Measurements from ENCODE around the gene CUX1. TPM values are rescaled to one million over a fixed set of nuclear protein-coding genes. Genes with fewer than 3 reads are reported as not detected.
"Not testable (repeated sequence)": the region's sequence is repeated elsewhere in the genome, so short reads cannot be mapped to it uniquely, and the experiment has no call there.

The CUX1 gene
- polyA plus RNA-seq, 1 experiment, result 29.7 TPM

DNA sequence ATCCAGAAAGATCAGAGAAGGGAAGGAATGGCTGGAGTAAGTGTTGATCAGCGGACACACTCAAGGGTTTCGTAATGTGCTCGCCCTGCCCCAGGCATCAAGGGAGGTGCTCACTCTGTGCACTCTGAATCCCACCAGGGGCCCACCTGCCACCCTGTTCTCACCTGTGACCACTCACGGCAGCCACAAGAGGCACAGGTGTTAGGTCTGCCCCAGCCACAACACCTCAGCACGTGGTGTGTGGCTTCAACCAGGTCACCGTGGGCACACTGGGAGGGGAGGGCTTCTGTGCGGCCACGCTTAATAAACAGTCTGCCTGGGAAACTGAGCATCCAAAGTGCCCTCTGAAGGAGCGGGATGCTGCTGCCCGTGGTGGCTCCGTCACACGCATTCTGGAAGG lies 49.8 kb downstream of the CUX1 start:
- CTCF ChIA-PET, result no interaction called here
- POLR2A ChIA-PET, result no interaction called here

DNA sequence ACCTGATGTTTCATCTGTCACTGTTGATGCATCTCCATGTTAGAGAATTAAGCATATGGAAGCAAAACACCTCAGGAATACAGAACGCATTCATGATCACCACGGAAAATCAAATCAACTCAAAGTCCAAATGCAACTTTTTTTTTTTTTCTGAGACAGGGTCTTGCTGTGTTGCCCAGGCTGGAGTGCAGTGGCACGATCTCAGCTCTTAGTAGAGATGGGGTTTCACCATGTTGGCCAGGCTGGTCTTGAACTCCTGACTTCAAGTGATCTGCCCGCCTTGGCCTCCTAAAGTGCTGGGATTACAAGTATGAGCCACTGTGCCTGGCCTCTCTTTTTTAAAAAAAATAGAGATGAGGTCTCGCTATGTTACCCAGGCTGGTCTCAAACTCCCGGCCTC lies 50.3 kb downstream of the CUX1 start:
- DNase-seq (ENCODE audit: low read depth, low spot score); H3K27ac ChIP-seq (ENCODE audit: low read depth, low read length); H3K9me3 ChIP-seq (ENCODE audit: control insufficient read depth, insufficient read depth, low read length); H3K4me3 ChIP-seq (ENCODE audit: low read depth, low read length); POLR2A ChIA-PET; H3K27me3 ChIP-seq (ENCODE audit: control insufficient read depth, insufficient read depth, low read length): not testable (repeated sequence)
- CTCF ChIA-PET, result interaction anchor here (1.2 kb wide), 1 partner anchor 11 kb away, joined by 3 read pairs; no protein-coding TSS in a partner anchor

More for the DNA sequence above, 49.8 kb downstream of the CUX1 start:
- no peaks in the 10 kb centered on the region for H3K27me3 ChIP-seq (ENCODE audit: control insufficient read depth, insufficient read depth, low read length)
- H3K9me3 ChIP-seq (ENCODE audit: control insufficient read depth, insufficient read depth, low read length), result peaks cover 5% of the 10 kb centered on the region; the same call in 1 of the 2 replicates
- TF ChIP-seq, protein P1, sequence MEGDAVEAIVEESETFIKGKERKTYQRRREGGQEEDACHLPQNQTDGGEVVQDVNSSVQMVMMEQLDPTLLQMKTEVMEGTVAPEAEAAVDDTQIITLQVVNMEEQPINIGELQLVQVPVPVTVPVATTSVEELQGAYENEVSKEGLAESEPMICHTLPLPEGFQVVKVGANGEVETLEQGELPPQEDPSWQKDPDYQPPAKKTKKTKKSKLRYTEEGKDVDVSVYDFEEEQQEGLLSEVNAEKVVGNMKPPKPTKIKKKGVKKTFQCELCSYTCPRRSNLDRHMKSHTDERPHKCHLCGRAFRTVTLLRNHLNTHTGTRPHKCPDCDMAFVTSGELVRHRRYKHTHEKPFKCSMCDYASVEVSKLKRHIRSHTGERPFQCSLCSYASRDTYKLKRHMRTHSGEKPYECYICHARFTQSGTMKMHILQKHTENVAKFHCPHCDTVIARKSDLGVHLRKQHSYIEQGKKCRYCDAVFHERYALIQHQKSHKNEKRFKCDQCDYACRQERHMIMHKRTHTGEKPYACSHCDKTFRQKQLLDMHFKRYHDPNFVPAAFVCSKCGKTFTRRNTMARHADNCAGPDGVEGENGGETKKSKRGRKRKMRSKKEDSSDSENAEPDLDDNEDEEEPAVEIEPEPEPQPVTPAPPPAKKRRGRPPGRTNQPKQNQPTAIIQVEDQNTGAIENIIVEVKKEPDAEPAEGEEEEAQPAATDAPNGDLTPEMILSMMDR (IDR thresholded peaks at IDR 0.05; ENCODE audit: low read depth, low read length), result no peak
- H3K4me3 ChIP-seq (ENCODE audit: low read depth, low read length), result no peak overlapping the region
- no peak overlapping the region for H3K27ac ChIP-seq (ENCODE audit: low read depth, low read length)
- DNase-seq (ENCODE audit: low read depth, low spot score), result no peak

DNA sequence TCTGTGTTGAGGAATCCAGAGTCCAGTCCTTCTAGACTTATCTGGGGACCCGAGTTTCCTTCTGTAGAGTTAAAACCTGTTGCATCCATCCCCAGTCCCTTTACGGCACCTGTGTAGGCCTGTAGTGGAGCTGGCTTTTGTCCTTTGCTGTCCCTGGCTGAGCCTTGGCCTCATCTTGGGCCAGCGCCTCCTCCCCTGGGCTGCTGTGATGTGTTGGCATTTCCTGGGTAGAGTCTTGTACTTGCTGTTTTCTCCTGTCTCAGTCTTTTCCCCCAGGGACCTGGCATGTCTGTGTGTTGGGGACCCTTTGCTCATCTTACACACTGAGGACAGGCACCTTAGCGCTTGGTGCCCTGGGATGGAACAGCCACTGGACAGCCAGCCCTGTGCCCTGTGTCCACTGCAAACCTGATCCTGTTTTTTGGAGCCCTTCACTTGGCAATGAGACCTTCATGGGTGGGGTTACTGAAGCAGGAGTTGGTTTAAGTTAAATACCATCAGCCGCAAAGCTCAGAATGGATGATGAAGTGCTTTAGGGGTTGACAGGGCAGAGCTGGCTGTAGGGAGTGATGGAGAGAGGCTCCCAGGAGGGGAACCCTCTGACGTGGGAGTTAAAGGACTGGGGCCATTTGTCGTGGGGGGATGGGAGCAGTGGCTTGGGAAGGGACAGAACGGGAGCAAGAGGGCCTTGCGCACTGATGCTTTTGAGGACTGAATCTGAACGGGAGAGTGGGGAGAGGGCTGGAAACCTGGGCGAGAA lies 50.9 kb downstream of the CUX1 start:
- TF ChIP-seq, protein P1 (IDR thresholded peaks at IDR 0.05; ENCODE audit: low read depth, low read length), result no peak
- H3K9me3 ChIP-seq (ENCODE audit: control insufficient read depth, insufficient read depth, low read length), result peaks cover 5% of the 10 kb centered on the region; the same call in 1 of the 2 replicates
- ChIA-PET POLR2A (no interaction called here), CTCF (interaction anchor here (1.2 kb wide), 1 partner anchor 12 kb away, joined by 3 read pairs; no protein-coding TSS in a partner anchor)
- DNase-seq (ENCODE audit: low read depth, low spot score), result no peak
- H3K27me3 ChIP-seq (ENCODE audit: control insufficient read depth, insufficient read depth, low read length), result no peaks in the 10 kb centered on the region
- no peak overlapping the region for H3K27ac ChIP-seq (ENCODE audit: low read depth, low read length)
- no peak overlapping the region for H3K4me3 ChIP-seq (ENCODE audit: low read depth, low read length)

DNA sequence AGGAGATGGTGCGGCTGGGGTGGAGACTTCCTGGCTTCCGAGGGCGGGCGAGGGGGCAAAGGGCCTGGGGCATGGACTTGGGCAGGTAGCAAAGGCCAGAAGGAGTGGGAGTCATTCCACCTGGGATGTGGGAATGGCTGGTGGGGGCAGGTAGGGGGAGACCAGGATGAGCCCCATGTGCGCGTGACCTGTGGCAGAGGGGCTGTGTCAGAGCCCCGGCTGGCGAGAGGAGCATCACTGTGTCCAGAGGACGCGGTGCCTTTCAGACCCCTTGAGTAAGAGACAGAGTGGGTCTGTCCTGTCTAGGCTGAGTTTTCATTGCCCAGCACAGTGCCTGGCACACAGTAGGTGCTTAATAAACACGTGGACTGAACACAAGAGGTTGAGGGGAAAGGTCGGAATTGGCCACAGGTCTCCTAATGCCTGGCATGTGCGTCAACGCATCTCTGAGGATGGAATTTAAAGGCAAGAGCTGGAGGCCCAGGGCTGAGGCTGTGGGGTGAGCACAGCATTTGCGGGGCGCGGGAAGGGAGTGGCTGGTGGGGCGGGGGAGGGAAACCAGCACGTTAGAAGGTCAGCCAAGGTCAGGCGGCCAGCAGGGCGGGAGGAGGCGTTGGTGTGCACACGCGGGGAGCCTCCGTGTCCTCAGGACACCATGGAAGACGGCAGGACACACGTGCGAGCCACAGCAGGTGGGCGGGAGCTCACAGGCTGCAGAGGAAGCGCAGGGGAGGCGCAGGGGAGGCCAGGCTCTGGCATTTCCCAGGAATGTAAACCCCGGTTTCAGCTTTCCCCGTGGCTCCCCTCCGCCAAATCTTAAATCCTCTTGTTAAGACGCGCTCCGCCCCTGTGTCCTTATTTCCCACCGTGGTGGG lies 51.8 kb downstream of the CUX1 start:
- DNase-seq (ENCODE audit: low read depth, low spot score), result no peak
- POLR2A ChIA-PET, result interaction anchor here (0.6 to 1.6 kb wide), 3 partner anchors 14 to 52 kb away, joined by 3 to 7 read pairs (median 4); partner anchors contain the start of gene CUX1
- H3K4me3 ChIP-seq (ENCODE audit: low read depth, low read length), result no peak overlapping the region
- H3K27ac ChIP-seq (ENCODE audit: low read depth, low read length), result no peak overlapping the region
- CTCF ChIA-PET, result interaction anchor here (1.2 kb wide), 1 partner anchor 13 kb away, joined by 3 read pairs; no protein-coding TSS in a partner anchor
- peaks cover 5% of the 10 kb centered on the region; the same call in 1 of the 2 replicates for H3K9me3 ChIP-seq (ENCODE audit: control insufficient read depth, insufficient read depth, low read length)
- no peaks in the 10 kb centered on the region for H3K27me3 ChIP-seq (ENCODE audit: control insufficient read depth, insufficient read depth, low read length)
- TF ChIP-seq, protein P1 (IDR thresholded peaks at IDR 0.05; ENCODE audit: low read depth, low read length), result no peak

DNA sequence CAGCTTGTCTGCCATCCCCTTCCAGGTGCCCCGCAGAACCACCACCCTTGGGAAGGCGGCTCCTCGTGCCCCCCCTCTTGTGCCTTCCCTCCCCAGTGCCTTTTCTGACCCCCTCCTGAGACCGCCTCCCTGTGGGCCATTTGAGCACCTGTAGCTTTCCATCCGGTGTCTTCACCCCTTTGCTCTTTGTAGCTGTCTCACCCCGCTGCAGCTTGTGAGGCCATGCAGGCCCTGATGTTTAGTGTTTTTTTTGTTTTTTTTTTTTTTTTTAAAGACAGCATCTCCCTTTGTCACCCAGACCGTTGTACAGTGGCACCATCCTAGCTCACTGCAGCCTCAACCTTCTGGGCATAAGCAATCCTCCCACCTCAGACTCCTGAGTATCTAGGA lies 52.5 kb downstream of the CUX1 start:
- ChIA-PET CTCF (no interaction called here), POLR2A (interaction anchor here (0.6 to 1.6 kb wide), 2 partner anchors 13 to 53 kb away, joined by 3 to 4 read pairs; partner anchors contain the start of gene CUX1)
- TF ChIP-seq, protein P1 (IDR thresholded peaks at IDR 0.05; ENCODE audit: low read depth, low read length), result no peak
- H3K27me3 ChIP-seq (ENCODE audit: control insufficient read depth, insufficient read depth, low read length), result no peaks in the 10 kb centered on the region
- H3K27ac ChIP-seq (ENCODE audit: low read depth, low read length), result peak overlapping the region; percentile 21
- DNase-seq (ENCODE audit: low read depth, low spot score), result no peak
- H3K4me3 ChIP-seq (ENCODE audit: low read depth, low read length), result no peak overlapping the region
- peaks cover 5% of the 10 kb centered on the region; the same call in 1 of the 2 replicates for H3K9me3 ChIP-seq (ENCODE audit: control insufficient read depth, insufficient read depth, low read length)

Data from AG04450 (cell line).